Parathyroid adenoma (tissue), 2 donors: ENCODE data around the gene ZFP1.
"Not testable (repeated sequence)": the region's sequence is repeated elsewhere in the genome, so short reads cannot be mapped to it uniquely, and the experiment has no call there.

Experiments used
- H2AFZ ChIP-seq: fragments of 300-600 bp; sonication (generic); one replicate; pipeline ENCODE4 v1.7.0; 2017; ENCODE audit warnings: antibody characterized with exemption, mild to moderate bottlenecking
- H3K27ac ChIP-seq: fragments of 300-600 bp; sonication (generic); one replicate; pipeline ENCODE4 v1.7.0; 2017
- H3K27me3 ChIP-seq: fragments of 300-600 bp; sonication (generic); one replicate; pipeline ENCODE4 v1.7.0; 2017; ENCODE audit warnings: low read length; ENCODE audit not compliant: control insufficient read depth, insufficient read depth
- H3K36me3 ChIP-seq: fragments of 300-600 bp; sonication (generic); one replicate; pipeline ENCODE4 v1.7.0; 2017; ENCODE audit warnings: low read length; ENCODE audit not compliant: control insufficient read depth, insufficient read depth
- H3K4me1 ChIP-seq: fragments of 300-600 bp; sonication (generic); one replicate; pipeline ENCODE4 v1.7.0; 2017; ENCODE audit warnings: control low read depth
- H3K4me2 ChIP-seq: fragments of 300-600 bp; sonication (generic); one replicate; pipeline ENCODE4 v1.7.0; 2017; ENCODE audit warnings: low read length
- H3K4me3 ChIP-seq: fragments of 300-600 bp; sonication (generic); one replicate; pipeline ENCODE4 v1.7.0; 2017; ENCODE audit warnings: low read depth, low read length
- H3K79me2 ChIP-seq: fragments of 300-600 bp; sonication (generic); one replicate; pipeline ENCODE4 v1.7.0; 2017; ENCODE audit warnings: control low read depth
- H3K9ac ChIP-seq: fragments of 300-600 bp; sonication (generic); one replicate; pipeline ENCODE4 v1.7.0; 2017; ENCODE audit warnings: mild to moderate bottlenecking
- H3K9me3 ChIP-seq: fragments of 300-600 bp; sonication (generic); one replicate; pipeline ENCODE4 v1.7.0; 2017; ENCODE audit warnings: low read length; ENCODE audit not compliant: control insufficient read depth
- TF ChIP-seq, protein P1 (sequence below): fragments of 300-600 bp; sonication (generic); IDR thresholded peaks from one replicate; pipeline ENCODE4 v1.7.0; 2017; ENCODE audit warnings: antibody characterized with exemption, mild to moderate bottlenecking
- donor health status: primary hyperparathyroidism.

The ZFP1 gene

DNA sequence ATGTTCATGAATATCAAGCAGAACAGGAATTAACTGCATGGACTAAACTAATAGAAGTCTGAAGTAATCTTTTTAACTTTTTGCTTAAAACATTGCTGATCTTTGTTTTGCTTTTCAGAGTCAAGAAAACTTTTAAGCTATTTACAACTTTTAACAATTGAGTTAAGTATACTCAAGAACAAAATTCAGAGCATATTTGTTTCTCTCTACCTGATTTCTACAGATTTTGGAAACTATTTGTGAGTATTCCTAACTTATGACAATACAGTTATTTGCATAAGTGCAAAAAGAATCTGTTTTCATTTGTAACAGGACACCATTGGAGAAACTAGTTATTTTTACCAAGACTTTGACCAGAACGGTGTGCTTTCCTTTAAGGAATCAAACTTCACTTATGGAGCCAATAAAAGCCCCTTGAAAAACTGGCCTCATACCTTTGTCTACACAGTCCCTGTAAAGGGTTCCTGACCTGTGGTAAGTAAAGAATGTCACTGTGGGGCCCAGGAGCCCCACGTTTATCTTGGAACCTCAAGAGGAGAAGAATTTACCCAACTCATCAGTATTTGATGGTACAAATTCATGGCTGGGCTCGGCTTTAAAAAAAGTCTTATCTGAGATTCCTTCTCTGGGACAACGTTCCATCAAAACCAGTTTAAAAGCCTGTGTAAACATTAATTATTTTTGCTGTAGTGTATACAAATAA lies 20.5 kb upstream of the ZFP1 start:
- Histone ChIP-seq H3K9ac (no peak overlapping the region), H3K4me3 (no peak overlapping the region), H3K4me2 (no peak overlapping the region), H3K27ac (no peak overlapping the region), H2AFZ (no peak overlapping the region), H3K36me3 (no peaks in the 10 kb centered on the region), H3K4me1 (no peaks in the 10 kb centered on the region), H3K27me3 (no peaks in the 10 kb centered on the region), H3K79me2 (no peaks in the 10 kb centered on the region), H3K9me3 (no peaks in the 10 kb centered on the region)
- TF ChIP-seq, protein P1, sequence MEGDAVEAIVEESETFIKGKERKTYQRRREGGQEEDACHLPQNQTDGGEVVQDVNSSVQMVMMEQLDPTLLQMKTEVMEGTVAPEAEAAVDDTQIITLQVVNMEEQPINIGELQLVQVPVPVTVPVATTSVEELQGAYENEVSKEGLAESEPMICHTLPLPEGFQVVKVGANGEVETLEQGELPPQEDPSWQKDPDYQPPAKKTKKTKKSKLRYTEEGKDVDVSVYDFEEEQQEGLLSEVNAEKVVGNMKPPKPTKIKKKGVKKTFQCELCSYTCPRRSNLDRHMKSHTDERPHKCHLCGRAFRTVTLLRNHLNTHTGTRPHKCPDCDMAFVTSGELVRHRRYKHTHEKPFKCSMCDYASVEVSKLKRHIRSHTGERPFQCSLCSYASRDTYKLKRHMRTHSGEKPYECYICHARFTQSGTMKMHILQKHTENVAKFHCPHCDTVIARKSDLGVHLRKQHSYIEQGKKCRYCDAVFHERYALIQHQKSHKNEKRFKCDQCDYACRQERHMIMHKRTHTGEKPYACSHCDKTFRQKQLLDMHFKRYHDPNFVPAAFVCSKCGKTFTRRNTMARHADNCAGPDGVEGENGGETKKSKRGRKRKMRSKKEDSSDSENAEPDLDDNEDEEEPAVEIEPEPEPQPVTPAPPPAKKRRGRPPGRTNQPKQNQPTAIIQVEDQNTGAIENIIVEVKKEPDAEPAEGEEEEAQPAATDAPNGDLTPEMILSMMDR: no peak

DNA sequence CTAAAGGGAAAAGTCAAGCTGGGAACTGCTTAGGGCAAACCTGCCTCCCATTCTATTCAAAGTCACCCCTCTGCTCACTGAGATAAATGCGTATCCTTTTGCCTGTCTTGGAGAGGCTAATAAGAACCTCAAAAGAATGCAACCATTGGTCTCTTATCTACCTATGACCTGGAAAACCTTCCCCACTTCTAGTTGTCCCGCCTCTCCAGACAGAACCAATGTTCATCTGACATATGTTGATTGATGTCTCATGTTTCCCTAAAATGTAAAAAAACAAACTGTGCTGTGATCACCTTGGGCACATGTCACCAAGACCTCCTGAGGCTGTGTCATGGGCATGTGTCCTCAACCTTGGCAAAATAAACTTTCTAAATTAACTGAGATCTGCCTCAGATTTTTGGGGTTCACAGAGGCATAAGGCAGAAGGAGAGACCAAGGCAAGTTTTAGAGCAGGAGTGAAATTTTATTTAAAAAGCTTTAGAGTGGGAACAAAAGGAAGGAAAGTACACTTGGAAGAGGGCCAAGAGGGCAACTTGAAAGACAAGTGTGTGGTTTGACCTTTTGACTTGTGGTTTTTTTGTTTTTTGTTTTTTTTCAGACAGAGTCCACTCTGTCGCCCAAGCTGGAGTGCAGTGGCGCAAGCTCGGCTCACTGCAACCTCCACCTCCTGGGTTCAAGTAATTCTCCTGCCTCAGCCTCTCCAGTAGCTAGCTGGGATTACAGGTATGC lies 18.7 kb upstream of the ZFP1 start:
- not testable (repeated sequence) for H3K36me3 ChIP-seq, H3K4me3 ChIP-seq, H3K9me3 ChIP-seq, H3K27me3 ChIP-seq, H3K9ac ChIP-seq, H3K27ac ChIP-seq, H3K79me2 ChIP-seq, H3K4me1 ChIP-seq, H3K4me2 ChIP-seq
- peak overlapping the region; percentile 45 for H2AFZ ChIP-seq

DNA sequence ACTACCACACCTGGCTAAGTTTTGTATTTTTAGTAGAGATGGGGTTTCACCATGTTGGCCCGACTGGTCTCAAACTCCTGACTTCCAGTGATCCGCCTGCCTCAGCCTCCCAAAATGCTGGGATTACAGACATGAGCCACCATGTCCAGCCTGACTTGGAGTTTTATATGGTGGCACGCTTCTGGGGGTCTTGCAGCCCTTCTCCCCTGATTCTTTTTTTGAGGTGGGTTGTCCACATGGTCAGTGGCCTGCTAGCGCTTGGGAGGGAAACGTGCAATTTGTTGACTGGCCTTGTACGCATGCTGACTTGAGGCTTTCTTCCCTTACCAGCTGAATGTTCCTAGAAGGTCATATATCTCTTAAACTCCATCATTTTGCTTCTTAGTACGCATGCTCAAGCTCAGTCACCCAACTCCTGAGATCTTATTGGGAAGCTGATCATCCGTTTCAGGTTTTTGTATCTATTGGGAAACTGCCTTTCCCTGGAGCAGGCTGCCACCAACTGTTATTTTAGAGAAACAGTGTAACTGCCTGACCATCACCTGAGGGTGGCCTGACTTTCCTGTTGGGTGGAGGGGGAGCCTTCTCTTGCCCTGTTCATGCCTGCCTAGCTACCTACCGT lies 18.1 kb upstream of the ZFP1 start:
- no peaks in the 10 kb centered on the region for H3K79me2 ChIP-seq
- no peak overlapping the region for H3K27ac ChIP-seq
- no peaks in the 10 kb centered on the region for H3K4me1 ChIP-seq
- no peaks in the 10 kb centered on the region for H3K36me3 ChIP-seq
- no peaks in the 10 kb centered on the region for H3K27me3 ChIP-seq
- no peaks in the 10 kb centered on the region for H3K9me3 ChIP-seq
- H3K4me2 ChIP-seq: no peak overlapping the region
- TF ChIP-seq, protein P1: peak; percentile 7
- no peak overlapping the region for H3K4me3 ChIP-seq
- H2AFZ ChIP-seq: no peak overlapping the region
- no peak overlapping the region for H3K9ac ChIP-seq

DNA sequence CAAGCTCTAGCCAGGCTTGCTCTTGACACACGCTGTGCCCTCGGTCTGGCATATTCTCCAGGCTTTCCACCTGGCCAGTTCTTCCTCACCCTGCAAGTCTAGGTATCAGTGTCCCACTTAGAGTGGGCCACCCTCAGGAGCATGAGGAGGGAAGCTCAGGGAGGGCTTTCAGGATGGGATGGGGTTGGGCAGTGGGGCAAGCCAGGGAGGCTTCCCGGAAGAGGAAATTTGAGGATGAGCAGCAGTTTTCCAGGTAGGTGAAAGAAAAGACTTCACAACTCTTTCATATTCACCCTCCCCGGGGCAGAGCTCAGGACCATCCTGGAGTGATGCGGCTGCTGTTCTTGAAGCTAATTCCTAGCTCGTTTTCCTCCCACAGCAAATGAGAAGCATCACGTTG lies 17.2 kb upstream of the ZFP1 start:
- H3K4me3 ChIP-seq: no peak overlapping the region
- H3K9me3 ChIP-seq: no peaks in the 10 kb centered on the region
- no peaks in the 10 kb centered on the region for H3K36me3 ChIP-seq
- H3K27ac ChIP-seq: no peak overlapping the region
- no peaks in the 10 kb centered on the region for H3K27me3 ChIP-seq
- H2AFZ ChIP-seq: no peak overlapping the region
- H3K4me1 ChIP-seq: no peaks in the 10 kb centered on the region
- H3K4me2 ChIP-seq: no peak overlapping the region
- no peaks in the 10 kb centered on the region for H3K79me2 ChIP-seq
- TF ChIP-seq, protein P1: no peak
- no peak overlapping the region for H3K9ac ChIP-seq

DNA sequence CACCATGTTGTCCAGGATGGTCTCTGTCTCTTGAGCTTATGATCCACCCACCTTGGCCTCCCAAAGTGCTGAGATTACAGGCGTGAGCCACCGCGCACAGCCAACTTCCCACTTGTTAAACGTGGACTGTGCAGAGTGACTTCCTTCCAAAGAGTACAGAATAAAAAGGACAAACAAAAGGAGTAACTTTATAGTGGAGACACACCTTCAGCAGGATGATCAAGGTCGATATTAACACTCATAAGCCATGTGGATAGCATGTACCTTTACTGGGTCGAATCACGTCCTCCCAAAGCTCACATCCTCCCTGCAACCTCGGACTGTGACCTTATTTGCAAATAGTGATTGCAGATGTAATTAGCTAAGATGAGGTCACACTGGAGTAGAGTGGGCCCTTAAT lies 10.1 kb upstream of the ZFP1 start:
- TF ChIP-seq, protein P1: no peak
- no peak overlapping the region for H3K4me3 ChIP-seq

More for the DNA sequence above, 10.1 kb upstream of the ZFP1 start:
- no peaks in the 10 kb centered on the region for H3K9me3 ChIP-seq
- H3K27ac ChIP-seq: no peak overlapping the region
- no peaks in the 10 kb centered on the region for H3K36me3 ChIP-seq
- no peak overlapping the region for H3K9ac ChIP-seq
- H3K27me3 ChIP-seq: no peaks in the 10 kb centered on the region
- H3K79me2 ChIP-seq: no peaks in the 10 kb centered on the region
- H2AFZ ChIP-seq: no peak overlapping the region
- H3K4me1 ChIP-seq: no peaks in the 10 kb centered on the region
- H3K4me2 ChIP-seq: no peak overlapping the region
